NCI-H526 (cell line): ENCODE measurements around the gene IDH2.
"Not testable (repeated sequence)": the region's sequence is repeated elsewhere in the genome, so short reads cannot be mapped to it uniquely, and the experiment has no call there.

Source experiments
- DNase-seq, 2 experiments: peaks; one replicate each; lab custom pipeline; 2025; lab: John Stamatoyannopoulos, UW

Gene IDH2

GRCh38 chr15:90114451-90114901 lies 12.2 kb upstream of the IDH2 start:
- DNase-seq: no peak

- no peak for DNase-seq
Observed at GRCh38 chr15:90113166-90113565, 10.9 kb upstream of the IDH2 start.

- DNase-seq: not testable (repeated sequence)
Observed at GRCh38 chr15:90109163-90109751, 7.0 kb upstream of the IDH2 start.

GRCh38 chr15:90108038-90108437 lies 5.8 kb upstream of the IDH2 start:
- DNase-seq: not testable (repeated sequence)

DNA sequence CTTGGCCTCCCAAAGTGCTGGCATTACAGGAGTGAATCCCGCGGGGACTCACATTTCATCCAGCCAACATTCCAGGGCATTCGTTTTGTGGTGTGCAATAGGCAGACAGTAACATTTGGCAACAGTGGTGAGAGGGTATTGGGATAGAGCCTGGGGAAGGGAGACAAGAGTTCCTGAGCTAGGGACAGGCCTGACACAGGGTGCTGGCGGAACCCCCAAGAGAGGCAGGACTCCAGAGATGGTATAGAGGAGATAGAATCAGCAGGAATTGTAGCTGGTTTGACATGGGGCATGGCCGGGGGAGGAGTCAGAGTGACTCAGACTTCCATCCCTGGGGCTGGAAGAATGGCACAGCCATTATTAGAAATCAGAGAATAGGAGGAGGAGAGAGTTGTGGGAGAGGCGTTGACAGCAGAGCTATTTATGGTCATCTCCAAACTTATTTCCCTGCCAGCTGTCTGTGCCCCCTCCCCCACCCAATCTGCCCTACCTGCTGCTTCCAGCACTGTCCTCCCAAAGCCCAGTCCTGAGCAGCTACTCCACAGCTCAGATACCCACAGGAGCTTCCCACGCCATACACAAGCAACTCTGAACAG lies 4.4 kb upstream of the IDH2 start:
- peak; percentile 56 to 73 for DNase-seq

GRCh38 chr15:90105521-90105920 lies 3.3 kb upstream of the IDH2 start:
- DNase-seq: no peak

DNA sequence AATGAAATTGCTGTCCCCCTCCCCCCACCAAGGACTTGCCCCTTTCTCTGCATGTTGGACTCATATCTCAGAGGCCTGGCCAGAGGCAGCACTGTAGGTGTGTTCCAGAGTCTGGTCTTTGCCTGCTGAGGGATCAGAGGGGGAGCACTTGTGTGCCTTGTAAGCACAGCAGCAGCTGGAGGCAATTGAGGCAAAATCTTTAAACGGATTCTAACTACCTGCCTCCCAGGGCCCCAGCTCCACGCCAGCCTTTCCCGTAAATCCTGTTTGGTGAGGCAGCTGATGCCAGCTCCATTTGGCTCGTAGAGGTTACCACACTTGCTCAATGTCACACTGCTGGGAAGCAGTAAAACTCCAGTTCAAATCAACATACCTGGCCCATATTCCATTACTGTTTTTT lies 2.3 kb upstream of the IDH2 start:
- no peak for DNase-seq

- no peak for DNase-seq
Observed at GRCh38 chr15:90103701-90104329, 1.5 kb upstream of the IDH2 start.

GRCh38 chr15:90101130-90101968 lies 919 bp downstream of the IDH2 start:
- DNase-seq: peak in 1 of 2 experiments; percentile 58

GRCh38 chr15:90099868-90100831 lies 2.1 kb downstream of the IDH2 start:
- peak in 1 of 2 experiments; percentile 21 for DNase-seq

DNA sequence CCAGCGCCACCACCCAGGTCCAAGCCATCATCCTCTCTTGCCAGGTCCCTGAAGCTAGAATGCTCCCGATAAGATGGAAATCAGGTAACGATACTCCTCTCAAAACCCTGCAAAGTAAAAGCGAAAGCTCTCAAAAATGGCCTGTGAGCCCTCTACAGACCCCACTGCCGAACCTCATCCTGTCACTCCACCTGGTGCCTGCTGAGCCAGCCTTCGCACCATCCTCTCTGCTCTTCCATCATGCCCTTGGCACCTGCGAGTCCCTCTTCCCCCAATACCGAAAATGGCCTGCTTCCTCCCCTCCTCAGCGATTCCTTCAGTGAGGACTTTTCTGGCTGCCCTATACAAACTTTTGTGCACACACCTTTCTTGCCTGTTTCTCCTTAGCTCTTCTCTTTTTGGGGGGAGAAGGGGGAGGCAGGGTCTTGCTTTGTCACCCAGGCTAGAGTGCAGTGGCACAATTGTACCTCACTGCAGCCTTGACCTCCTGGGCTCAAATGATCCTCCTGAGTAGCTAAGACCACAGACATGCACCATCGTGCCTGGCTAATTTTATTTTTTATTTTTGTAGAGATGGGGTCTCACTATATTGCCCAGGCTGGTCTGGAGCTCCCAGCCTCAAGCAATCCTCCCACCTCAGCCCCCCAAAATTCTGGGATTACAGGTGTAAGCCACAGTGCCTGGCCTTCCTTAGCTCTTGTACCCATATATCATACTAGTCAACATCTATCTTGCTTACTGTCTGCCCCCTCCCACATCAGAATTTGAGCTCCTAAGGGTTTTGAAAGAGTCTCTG lies 3.0 kb downstream of the IDH2 start:
- no peak for DNase-seq

DNA sequence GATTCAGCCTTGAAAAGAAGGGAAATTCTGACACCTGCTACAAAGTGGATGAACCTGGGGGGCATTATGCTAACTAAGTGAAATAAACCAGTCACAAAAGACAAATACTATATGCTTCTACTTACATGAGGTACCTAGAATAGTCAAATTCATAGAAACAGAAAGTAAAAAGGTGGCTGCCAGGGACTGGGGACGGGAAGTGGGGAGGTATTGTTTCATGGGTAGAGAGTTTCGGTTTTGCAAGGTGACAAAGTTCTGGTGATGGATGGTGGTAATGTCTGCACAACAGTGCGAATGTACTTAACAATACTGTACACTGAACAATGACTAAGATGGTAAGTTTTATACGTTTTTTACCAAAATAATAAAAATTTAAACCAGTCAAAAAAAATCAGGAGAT lies 4.8 kb downstream of the IDH2 start:
- no peak for DNase-seq

DNA sequence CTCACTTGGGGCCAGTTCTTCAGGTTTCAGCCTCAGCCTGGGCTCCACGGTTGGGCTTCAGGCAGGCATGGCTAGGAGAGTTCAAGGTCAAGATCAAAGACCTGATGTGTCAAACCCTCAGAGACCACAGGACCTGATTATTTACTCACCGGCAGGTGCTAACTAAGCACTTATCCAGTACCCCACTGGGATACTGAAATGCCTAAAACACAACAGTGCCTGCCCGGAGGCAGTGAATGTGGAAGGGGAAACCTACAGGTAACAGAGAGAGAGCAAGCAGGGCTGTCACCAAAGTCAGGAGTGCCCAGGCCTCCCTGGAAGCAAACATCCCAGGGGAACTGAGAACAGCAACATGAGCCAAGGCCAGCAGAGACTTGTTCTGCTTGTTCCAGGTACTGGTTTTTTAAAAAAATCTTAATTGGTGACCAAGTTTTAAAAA lies 6.7 kb downstream of the IDH2 start:
- no peak for DNase-seq

DNA sequence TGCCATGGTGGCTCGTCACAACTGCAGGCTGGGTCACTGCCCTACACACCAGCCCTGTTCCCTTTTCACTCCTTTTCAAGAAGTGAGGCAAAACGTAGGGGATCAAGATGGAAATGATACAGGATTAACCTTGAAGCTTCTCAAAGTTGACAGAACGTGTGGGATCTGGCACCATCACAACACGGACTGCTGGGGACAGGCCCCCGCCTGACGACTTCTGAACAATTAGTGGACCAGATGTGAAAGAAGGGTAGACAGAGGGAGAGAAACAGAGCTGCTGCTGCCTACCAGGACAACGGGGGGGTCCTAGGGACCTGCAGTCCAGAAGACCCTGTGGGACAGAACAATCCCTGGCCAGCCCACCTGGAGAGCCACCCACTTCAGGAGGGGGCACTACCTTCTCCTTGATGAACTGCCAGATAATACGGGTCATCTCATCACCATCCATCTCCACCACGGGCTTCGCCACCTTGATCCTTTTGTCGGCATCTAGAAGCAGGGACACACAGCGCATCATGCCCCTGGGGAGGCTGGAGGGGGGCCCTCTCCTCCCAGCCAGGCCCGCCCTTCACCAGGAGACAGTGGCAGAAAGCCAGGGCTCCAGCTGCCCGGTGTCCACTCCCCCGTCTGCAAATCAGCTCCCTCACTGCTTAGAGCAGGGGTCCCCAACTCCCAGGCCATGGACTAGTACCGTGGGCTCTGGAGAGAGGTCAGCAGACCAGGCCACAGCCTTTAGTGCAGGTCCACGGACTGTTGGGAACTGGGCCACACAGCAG lies 10.9 kb downstream of the IDH2 start:
- no peak for DNase-seq

DNA sequence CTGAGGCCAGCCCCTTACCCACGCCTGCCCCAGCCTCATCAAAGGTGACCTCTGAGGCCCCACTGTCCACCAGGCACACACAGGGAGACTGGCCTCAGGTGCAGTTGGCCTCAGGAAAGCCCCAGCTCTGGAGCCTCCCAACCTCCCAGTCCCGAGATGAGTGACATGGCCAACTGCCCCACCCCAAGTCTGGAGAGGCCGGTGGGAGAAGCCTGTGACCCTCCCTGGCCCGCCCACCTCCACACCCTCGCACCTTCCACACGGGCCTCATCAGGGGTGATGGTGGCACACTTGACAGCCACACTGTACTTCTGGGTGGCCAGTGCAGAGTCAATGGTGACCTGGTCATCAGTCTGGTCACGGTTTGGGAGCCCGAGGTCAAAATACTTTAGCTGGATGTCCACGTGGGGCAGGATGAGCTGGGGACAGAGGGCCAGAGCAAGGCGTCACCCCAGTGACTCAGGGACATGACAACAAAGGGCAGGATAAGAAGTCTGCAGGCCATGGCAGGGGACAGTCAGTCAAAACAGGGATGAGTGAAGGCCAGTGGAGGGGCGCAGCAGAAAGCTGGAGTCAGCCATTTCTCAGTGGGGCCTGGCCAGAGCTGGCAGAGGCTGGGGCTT lies 11.9 kb downstream of the IDH2 start:
- no peak for DNase-seq

GRCh38 chr15:90087454-90088154 lies 14.7 kb downstream of the IDH2 start:
- peak in 1 of 2 experiments; percentile 27 for DNase-seq

GRCh38 chr15:90086868-90087268 lies 15.4 kb downstream of the IDH2 start:
- peak in 1 of 2 experiments; percentile 59 for DNase-seq

- no peak for DNase-seq
Observed at GRCh38 chr15:90085565-90085964, 16.7 kb downstream of the IDH2 start.
